ENCODE data around the gene ACKR3. TPM values are rescaled to one million over a fixed set of nuclear protein-coding genes. Genes with fewer than 3 reads are reported as not detected.

The ACKR3 gene
- total RNA-seq, 1 donor: 18.8 TPM

GRCh38 chr2:236627193-236627592 is 57.6 kb downstream of the ACKR3 start:
- H4K20me1 ChIP-seq (ENCODE audit: insufficient read depth, low read length): no peaks in the 10 kb centered on the region
- no peak for TF ChIP-seq CTCF (IDR thresholded peaks at IDR 0.05; ENCODE audit: extremely low read depth, low read depth, low read length)
- peaks cover 9% of the 10 kb centered on the region for H3K27me3 ChIP-seq (ENCODE audit: insufficient read depth, low read length)
- H3K79me2 ChIP-seq (ENCODE audit: insufficient read depth, low read length): no peaks in the 10 kb centered on the region
- H3K36me3 ChIP-seq (ENCODE audit: insufficient read depth, low read length): no peaks in the 10 kb centered on the region
- no peak overlapping the region for H2AFZ ChIP-seq (ENCODE audit: low read length)
- H3K9me3 ChIP-seq (ENCODE audit: low read depth, low read length): no peaks in the 10 kb centered on the region
- no peaks in the 10 kb centered on the region for H3K4me1 ChIP-seq (ENCODE audit: insufficient read depth, low read length)
- DNase-seq (ENCODE audit: insufficient read length, low spot score, missing footprints): no peak
- H3K4me2 ChIP-seq (ENCODE audit: insufficient read depth, low read length): no peak overlapping the region
- no peak overlapping the region for H3K27ac ChIP-seq (ENCODE audit: low read depth, low read length)
- no peak overlapping the region for H3K4me3 ChIP-seq (ENCODE audit: insufficient read depth, low read length)

GRCh38 chr2:236627841-236628240 is 58.2 kb downstream of the ACKR3 start:
- Histone ChIP-seq H3K4me3 (ENCODE audit: insufficient read depth, low read length) (no peak overlapping the region), H2AFZ (ENCODE audit: low read length) (no peak overlapping the region), H4K20me1 (ENCODE audit: insufficient read depth, low read length) (no peaks in the 10 kb centered on the region), H3K4me2 (ENCODE audit: insufficient read depth, low read length) (no peak overlapping the region), H3K27me3 (ENCODE audit: insufficient read depth, low read length) (peaks cover 9% of the 10 kb centered on the region), H3K36me3 (ENCODE audit: insufficient read depth, low read length) (no peaks in the 10 kb centered on the region), H3K79me2 (ENCODE audit: insufficient read depth, low read length) (no peaks in the 10 kb centered on the region), H3K4me1 (ENCODE audit: insufficient read depth, low read length) (no peaks in the 10 kb centered on the region), H3K27ac (ENCODE audit: low read depth, low read length) (no peak overlapping the region), H3K9me3 (ENCODE audit: low read depth, low read length) (no peaks in the 10 kb centered on the region)
- no peak for DNase-seq (ENCODE audit: insufficient read length, low spot score, missing footprints)
- TF ChIP-seq CTCF (IDR thresholded peaks at IDR 0.05; ENCODE audit: extremely low read depth, low read depth, low read length): no peak

- Histone ChIP-seq H2AFZ (ENCODE audit: low read length) (no peak overlapping the region), H3K36me3 (ENCODE audit: insufficient read depth, low read length) (no peaks in the 10 kb centered on the region), H3K79me2 (ENCODE audit: insufficient read depth, low read length) (no peaks in the 10 kb centered on the region), H4K20me1 (ENCODE audit: insufficient read depth, low read length) (no peaks in the 10 kb centered on the region), H3K27me3 (ENCODE audit: insufficient read depth, low read length) (peaks cover 10% of the 10 kb centered on the region), H3K4me2 (ENCODE audit: insufficient read depth, low read length) (no peak overlapping the region), H3K9me3 (ENCODE audit: low read depth, low read length) (no peaks in the 10 kb centered on the region), H3K27ac (ENCODE audit: low read depth, low read length) (no peak overlapping the region), H3K4me1 (ENCODE audit: insufficient read depth, low read length) (no peaks in the 10 kb centered on the region), H3K4me3 (ENCODE audit: insufficient read depth, low read length) (no peak overlapping the region)
- TF ChIP-seq CTCF (IDR thresholded peaks at IDR 0.05; ENCODE audit: extremely low read depth, low read depth, low read length): no peak
- DNase-seq (ENCODE audit: insufficient read length, low spot score, missing footprints): no peak
These were observed 58.8 kb downstream of the ACKR3 start for GRCh38 chr2:236628256-236628901.

- no peak overlapping the region for H2AFZ ChIP-seq (ENCODE audit: low read length)
- peaks cover 15% of the 10 kb centered on the region for H3K27me3 ChIP-seq (ENCODE audit: insufficient read depth, low read length)
- H3K4me2 ChIP-seq (ENCODE audit: insufficient read depth, low read length): no peak overlapping the region
- H3K27ac ChIP-seq (ENCODE audit: low read depth, low read length): no peak overlapping the region
- H3K9me3 ChIP-seq (ENCODE audit: low read depth, low read length): no peaks in the 10 kb centered on the region
- H3K4me1 ChIP-seq (ENCODE audit: insufficient read depth, low read length): no peaks in the 10 kb centered on the region
- H3K79me2 ChIP-seq (ENCODE audit: insufficient read depth, low read length): no peaks in the 10 kb centered on the region
- TF ChIP-seq CTCF (IDR thresholded peaks at IDR 0.05; ENCODE audit: extremely low read depth, low read depth, low read length): no peak
- H3K4me3 ChIP-seq (ENCODE audit: insufficient read depth, low read length): no peak overlapping the region
- H3K36me3 ChIP-seq (ENCODE audit: insufficient read depth, low read length): no peaks in the 10 kb centered on the region
- no peak for DNase-seq (ENCODE audit: insufficient read length, low spot score, missing footprints)
- H4K20me1 ChIP-seq (ENCODE audit: insufficient read depth, low read length): no peaks in the 10 kb centered on the region
These were observed 59.5 kb downstream of the ACKR3 start for GRCh38 chr2:236628981-236629605.
